Sciatic nerve (tissue), 1 donor: ENCODE data around the gene SAGE1. TPM values are rescaled to one million over a fixed set of nuclear protein-coding genes. Genes with fewer than 3 reads are reported as not detected.

Experiments used
- total RNA-seq: library from RNA; stranded (reverse); fragmentation: NEBNext Ultra II Directional; extraction: Animal tissue kit (Norgen Biotek cat#: 25700); gene quantifications from one replicate; pipeline ENCODE4 v1.2.1, GENCODE V29; 2021
- donor health status: DM: no; HTN: no; CAD: no.

SAGE1 gene
- total RNA-seq, 1 donor from 2014 or later, result not detected

Other genes with a start within 250 kb of the SAGE1 start
- not detected for gene CT45A1, start 180.1 kb upstream of the SAGE1 start, total RNA-seq
- gene CT45A3, start 125.5 kb upstream of the SAGE1 start, total RNA-seq, result not detected
- gene CT45A5, start 108.2 kb upstream of the SAGE1 start, total RNA-seq, result not detected
- gene CT45A6, start 90.9 kb upstream of the SAGE1 start, total RNA-seq, result not detected
- gene CT45A2, start 73.7 kb upstream of the SAGE1 start, total RNA-seq, result not detected
- gene CT45A7, start 56.4 kb upstream of the SAGE1 start, total RNA-seq, result not detected
- gene CT45A8, start 39.2 kb upstream of the SAGE1 start, total RNA-seq, result not detected
- gene CT45A9, start 21.9 kb upstream of the SAGE1 start, total RNA-seq, result not detected
- gene CT45A10, start 272 bp upstream of the SAGE1 start, total RNA-seq, result not detected
- gene MMGT1, start 80.3 kb downstream of the SAGE1 start, total RNA-seq, result 26.9 TPM
- gene SLC9A6, start 91.7 kb downstream of the SAGE1 start, total RNA-seq, result 21.4 TPM